Neural cell (in vitro differentiated cells): ENCODE data around the gene CACNB2. TPM values are rescaled to one million over a fixed set of nuclear protein-coding genes. Genes with fewer than 3 reads are reported as not detected.

Source experiments
- H2AFZ ChIP-seq: fragments of 200-600, 300-800 bp; sonication (generic), shearing (Covaris generic); 2 replicates; pipeline ENCODE4 v1.6.0; 2014; ENCODE audit warnings: low read depth, mild to moderate bottlenecking, antibody characterized with exemption, low read length, moderate library complexity
- H3F3A ChIP-seq: fragments of 200-600 bp; shearing (Covaris generic); 2 replicates; pipeline ENCODE4 v1.6.1; 2016; ENCODE audit warnings: mild to moderate bottlenecking, moderate library complexity, mixed read lengths, antibody characterized with exemption, low read length; ENCODE audit not compliant: insufficient read depth, poor library complexity, severe bottlenecking
- H3K27ac ChIP-seq: fragments of 200-600, 300-800 bp; sonication (generic), shearing (Covaris generic); 2 replicates; pipeline ENCODE4 v1.5.1; 2014; ENCODE audit warnings: mild to moderate bottlenecking, low read length, moderate library complexity
- H3K27me3 ChIP-seq: fragments of 300-800, 200-600 bp; sonication (generic), shearing (Covaris generic); 2 replicates; pipeline ENCODE4 v1.6.0; 2014; ENCODE audit warnings: mild to moderate bottlenecking, low read depth, low read length, moderate library complexity; ENCODE audit not compliant: insufficient read depth
- H3K36me3 ChIP-seq: fragments of 300-800, 200-600 bp; sonication (generic), shearing (Covaris generic); 2 replicates; pipeline ENCODE4 v1.5.1; 2014; ENCODE audit warnings: mild to moderate bottlenecking, antibody characterized with exemption, low read length, moderate library complexity; ENCODE audit not compliant: insufficient read depth
- H3K4me2 ChIP-seq: fragments of 300-800, 200-600 bp; sonication (generic), shearing (Covaris generic); 2 replicates; pipeline ENCODE4 v1.6.0; 2014; ENCODE audit warnings: mild to moderate bottlenecking, low read length
- H3K4me3 ChIP-seq: fragments of 300-800, 200-600 bp; sonication (generic), shearing (Covaris generic); 2 replicates; pipeline ENCODE4 v1.5.1; 2014; ENCODE audit warnings: mild to moderate bottlenecking, low read length, moderate library complexity
- H3K79me2 ChIP-seq: fragments of 200-600 bp; shearing (Covaris generic); replicated peaks from 2 replicates; pipeline ENCODE4 v1.6.0; 2014; ENCODE audit warnings: mild to moderate bottlenecking, low read length, moderate library complexity; ENCODE audit not compliant: insufficient read depth
- H3K9ac ChIP-seq: fragments of 300-800, 200-600 bp; sonication (generic), shearing (Covaris generic); 2 replicates; pipeline ENCODE4 v1.6.1; 2016; ENCODE audit warnings: mild to moderate bottlenecking, low read length, mixed read lengths
- H3K9me2 ChIP-seq: fragments of 200-600 bp; shearing (Covaris generic); 2 replicates; pipeline ENCODE4 v1.6.1; 2016; ENCODE audit warnings: mild to moderate bottlenecking, low read length, mixed read lengths; ENCODE audit not compliant: insufficient read depth
- H3K9me3 ChIP-seq: fragments of 200-600, 300-800 bp; sonication (generic), shearing (Covaris generic); 2 replicates; pipeline ENCODE4 v1.6.1; 2016; ENCODE audit warnings: mild to moderate bottlenecking, mixed run types, low read length, moderate library complexity, mixed read lengths
- H4K20me1 ChIP-seq: fragments of 200-600 bp; shearing (Covaris generic); 2 replicates; pipeline ENCODE4 v1.6.1; 2016; ENCODE audit warnings: mild to moderate bottlenecking, mixed run types; ENCODE audit not compliant: insufficient read depth
- CTCF ChIP-seq: fragments of 450-650 bp; IDR thresholded peaks from 2 replicates; pipeline ENCODE4 v1.5.1; 2014; ENCODE audit warnings: antibody characterized with exemption, mild to moderate bottlenecking, moderate library complexity; ENCODE audit not compliant: poor library complexity, severe bottlenecking
- EP300 ChIP-seq: fragments of 450-650 bp; conservative IDR thresholded peaks from 2 replicates; pipeline ENCODE4 v1.6.1; 2014; ENCODE audit warnings: antibody characterized with exemption, mild to moderate bottlenecking, moderate library complexity; ENCODE audit not compliant: poor library complexity, severe bottlenecking
- EZH2 ChIP-seq: fragments of 200-600, 300-800 bp; shearing (Covaris generic), sonication (generic); IDR thresholded peaks from 2 replicates; pipeline ENCODE4 v1.6.1; 2014; ENCODE audit warnings: antibody characterized with exemption, low read length, borderline replicate concordance, mild to moderate bottlenecking; ENCODE audit not compliant: insufficient read depth, poor library complexity, severe bottlenecking
- MXI1 ChIP-seq: fragments of 450-650 bp; conservative IDR thresholded peaks from 2 replicates; pipeline ENCODE4 v1.6.1; 2014; ENCODE audit warnings: antibody characterized with exemption, mild to moderate bottlenecking; ENCODE audit not compliant: poor library complexity, severe bottlenecking
- POLR2AphosphoS5 ChIP-seq: IDR thresholded peaks from 2 replicates; pipeline ENCODE4 v1.6.1; 2012
- RAD21 ChIP-seq: fragments of 450-650 bp; conservative IDR thresholded peaks from 2 replicates; pipeline ENCODE4 v1.6.1; 2014; ENCODE audit warnings: antibody characterized with exemption, mild to moderate bottlenecking, moderate library complexity
- REST ChIP-seq: IDR thresholded peaks from 2 replicates; pipeline ENCODE4 v1.6.1; 2012; ENCODE audit warnings: borderline replicate concordance
- SMC3 ChIP-seq: fragments of 450-650 bp; conservative IDR thresholded peaks from 2 replicates; pipeline ENCODE4 v1.6.1; 2014; ENCODE audit warnings: antibody characterized with exemption, mild to moderate bottlenecking, moderate library complexity; ENCODE audit not compliant: poor library complexity
- TAF1 ChIP-seq: IDR thresholded peaks from 2 replicates; pipeline ENCODE4 v1.6.1; 2012; ENCODE audit warnings: low read depth
- polyA plus RNA-seq: library from polyadenylated mRNA; depleted of rRNA; stranded (reverse); fragments of >200 nt; gene quantifications from 2 replicates; pipeline ENCODE4 v1.2.3, GENCODE V29; 2014

Gene CACNB2
- polyA plus RNA-seq, 1 donor from 2014 or later = 14.3 TPM

GRCh38 chr10:18572959-18573561, 432.8 kb downstream of the CACNB2 start:
- H3K9me3 ChIP-seq = peaks cover 3% of the 10 kb centered on the region

GRCh38 chr10:18576586-18576985, 436.4 kb downstream of the CACNB2 start:
- no peak overlapping the region for H3K4me3 ChIP-seq
- H3K27me3 ChIP-seq = no peaks in the 10 kb centered on the region
- H4K20me1 ChIP-seq = no peaks in the 10 kb centered on the region
- no peak overlapping the region for H2AFZ ChIP-seq
- no peak overlapping the region for H3K27ac ChIP-seq
- no peaks in the 10 kb centered on the region for H3K79me2 ChIP-seq
- H3K9me3 ChIP-seq = no peaks in the 10 kb centered on the region
- H3K4me2 ChIP-seq = no peak overlapping the region
- no peak overlapping the region for H3K9ac ChIP-seq
- H3K36me3 ChIP-seq = no peaks in the 10 kb centered on the region
- no peaks in the 10 kb centered on the region for H3K9me2 ChIP-seq
- no peaks in the 10 kb centered on the region for H3F3A ChIP-seq
- TF ChIP-seq TAF1 (no peak), CTCF (no peak), EP300 (no peak), EZH2 (no peak), SMC3 (no peak), POLR2AphosphoS5 (no peak), RAD21 (no peak), MXI1 (no peak)

More at GRCh38 chr10:18572959-18573561, 432.8 kb downstream of the CACNB2 start:
- H3K27me3 ChIP-seq = no peaks in the 10 kb centered on the region
- no peaks in the 10 kb centered on the region for H3K79me2 ChIP-seq
- no peaks in the 10 kb centered on the region for H4K20me1 ChIP-seq
- H2AFZ ChIP-seq = no peak overlapping the region
- no peaks in the 10 kb centered on the region for H3K36me3 ChIP-seq
- TF ChIP-seq POLR2AphosphoS5 (no peak), MXI1 (no peak), EP300 (no peak), REST (no peak), SMC3 (no peak), EZH2 (no peak), CTCF (no peak), TAF1 (no peak), RAD21 (no peak)
- no peak overlapping the region for H3K9ac ChIP-seq
- H3K9me2 ChIP-seq = no peaks in the 10 kb centered on the region
- no peak overlapping the region for H3K27ac ChIP-seq
- H3K4me2 ChIP-seq = no peak overlapping the region
- H3K4me3 ChIP-seq = no peak overlapping the region
- H3F3A ChIP-seq = no peaks in the 10 kb centered on the region
